Transverse colon (tissue), 4 donors: Measurements from ENCODE around the gene CIT. TPM values are rescaled to one million over a fixed set of nuclear protein-coding genes. Genes with fewer than 3 reads are reported as not detected.
"Not testable (repeated sequence)": the region's sequence is repeated elsewhere in the genome, so short reads cannot be mapped to it uniquely, and the experiment has no call there.

ENCODE experiments used
- DNase-seq: peaks from one replicate; pipeline ENCODE4 v3.0.0-alpha.2; 2019
- H3K27ac ChIP-seq, 4 donors: fragments of 200-600 bp; sonication (generic); 2 replicates each; pipeline ENCODE4 v1.5.1; 2016 to 2018; ENCODE audit warnings: inconsistent platforms in 4 of 4
- H3K27me3 ChIP-seq: fragments of 200-600 bp; sonication (generic); 2 replicates; pipeline ENCODE4 v1.5.1; 2017; ENCODE audit warnings: inconsistent platforms
- H3K36me3 ChIP-seq, 4 donors: fragments of 200-600 bp; sonication (generic); 2 replicates each; pipeline ENCODE4 v1.5.1; 2017 to 2019; ENCODE audit warnings: inconsistent platforms in 4 of 4
- H3K4me1 ChIP-seq, 4 donors: fragments of 200-600 bp; sonication (generic); 2 replicates each; pipeline ENCODE4 v1.5.1; 2017 to 2020; ENCODE audit warnings: inconsistent platforms in 4 of 4
- H3K4me3 ChIP-seq, 4 donors: fragments of 200-600 bp; sonication (generic); 1 replicate in 1 of 4; 2 replicates in 3 of 4; pipeline versions ENCODE4 v1.5.1 to v1.6.1; 2017 to 2019; ENCODE audit warnings: inconsistent platforms in 4 of 4
- H3K9me3 ChIP-seq, 2 donors: fragments of 200-600 bp; sonication (generic); 2 replicates each; pipeline ENCODE4 v1.5.1; 2017 to 2019; ENCODE audit warnings: inconsistent platforms in 2 of 2
- EP300 ChIP-seq: sonication (generic); formaldehyde crosslinking; IDR thresholded peaks from one replicate; pipeline ENCODE4 v1.6.1; 2017; ENCODE audit warnings: antibody characterized with exemption, low read depth
- POLR2A ChIP-seq: fragments of 450-650 bp; IDR thresholded peaks from one replicate; pipeline ENCODE4 v1.6.1; 2016; ENCODE audit warnings: antibody characterized with exemption, mild to moderate bottlenecking, moderate library complexity
- POLR2AphosphoS5 ChIP-seq, 3 donors: sonication (generic); formaldehyde crosslinking; IDR thresholded peaks; one replicate each; pipeline ENCODE4 v1.6.1; 2016; ENCODE audit warnings: antibody characterized with exemption in 3 of 3
- WGBS, 2 donors: methylation state at CpG; one replicate each; pipeline ENCODE4 v1.1.5; 2018; ENCODE audit warnings: low coverage in 1 of 2; 5-methylcytosine and 5-hydroxymethylcytosine counted together
- in situ Hi-C, 4 donors: fragments of 200-750 bp; cut with MboI; loops; one replicate each; pipeline versions ENCODE4 v1.15.0 to v1.15.1; 2017; ENCODE audit warnings: low sequenced_read_pairs in 3 of 4, low pct_ligation_motif_present in 1 of 4, low pct_unique_long_range_greater_than_20kb in 1 of 4
- intact Hi-C: fragments of 100-400 bp; cut with DNase I; formaldehyde crosslinking; loops from one replicate; pipeline ENCODE4 v1.15.1; 2023; ENCODE audit warnings: low total_unique reads
- total RNA-seq, 4 donors: library from RNA; depleted of rRNA; stranded (reverse); fragments of >200 nt; gene quantifications; one replicate each; pipeline ENCODE4 v1.1.0, GENCODE V29; 2016
- TF ChIP-seq, protein P1 (sequence below), 5 experiments: fragments of 200-600 bp in 3 of 5; fragments of 450-650 bp in 2 of 5; sonication (generic) in 3 of 5; IDR thresholded peaks; 1 replicate in 2 of 5; 2 replicates in 3 of 5; pipeline ENCODE4 v1.5.1; 2016 to 2017; ENCODE audit warnings: antibody characterized with exemption in 5 of 5, inconsistent platforms in 3 of 5, mild to moderate bottlenecking in 2 of 5, moderate library complexity in 1 of 5

CIT gene
- total RNA-seq, 4 donors from 2014 or later: 1.1 to 51.1 (median 7.1) TPM

GRCh38 chr12:119712721-119713120, 164.4 kb downstream of the CIT start:
- Histone ChIP-seq H3K27me3 (no peaks in the 10 kb centered on the region), H3K9me3 (no peaks in the 10 kb centered on the region), H3K4me3 (no peak overlapping the region), H3K27ac (no peak overlapping the region), H3K4me1 (peaks cover 0 to 11% (median 7%) of the 10 kb centered on the region in 4 donors), H3K36me3 (no peaks in the 10 kb centered on the region)
- WGBS, 2 donors: 92 to 95% methylated on average over 4 to 11 of the region's 11 CpGs
- DNase-seq: no peak
- intact Hi-C loops (no loop called here), in situ Hi-C loops (no loop called here)
- TF ChIP-seq POLR2A (no peak), POLR2AphosphoS5 (IDR thresholded peaks at IDR 0.05) (no peak), EP300 (no peak)
- TF ChIP-seq, protein P1, sequence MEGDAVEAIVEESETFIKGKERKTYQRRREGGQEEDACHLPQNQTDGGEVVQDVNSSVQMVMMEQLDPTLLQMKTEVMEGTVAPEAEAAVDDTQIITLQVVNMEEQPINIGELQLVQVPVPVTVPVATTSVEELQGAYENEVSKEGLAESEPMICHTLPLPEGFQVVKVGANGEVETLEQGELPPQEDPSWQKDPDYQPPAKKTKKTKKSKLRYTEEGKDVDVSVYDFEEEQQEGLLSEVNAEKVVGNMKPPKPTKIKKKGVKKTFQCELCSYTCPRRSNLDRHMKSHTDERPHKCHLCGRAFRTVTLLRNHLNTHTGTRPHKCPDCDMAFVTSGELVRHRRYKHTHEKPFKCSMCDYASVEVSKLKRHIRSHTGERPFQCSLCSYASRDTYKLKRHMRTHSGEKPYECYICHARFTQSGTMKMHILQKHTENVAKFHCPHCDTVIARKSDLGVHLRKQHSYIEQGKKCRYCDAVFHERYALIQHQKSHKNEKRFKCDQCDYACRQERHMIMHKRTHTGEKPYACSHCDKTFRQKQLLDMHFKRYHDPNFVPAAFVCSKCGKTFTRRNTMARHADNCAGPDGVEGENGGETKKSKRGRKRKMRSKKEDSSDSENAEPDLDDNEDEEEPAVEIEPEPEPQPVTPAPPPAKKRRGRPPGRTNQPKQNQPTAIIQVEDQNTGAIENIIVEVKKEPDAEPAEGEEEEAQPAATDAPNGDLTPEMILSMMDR (IDR thresholded peaks at IDR 0.05): no peak

- Histone ChIP-seq H3K27ac (no peak overlapping the region), H3K27me3 (no peaks in the 10 kb centered on the region), H3K36me3 (no peaks in the 10 kb centered on the region), H3K9me3 (no peaks in the 10 kb centered on the region), H3K4me3 (no peak overlapping the region), H3K4me1 (peaks cover 0 to 7% (median 3%) of the 10 kb centered on the region in 4 donors)
- intact Hi-C loops: no loop called here
- WGBS, 2 donors: 99% methylated on average over 4 of the region's 4 CpGs; no CpG with 5 or more reads in 1 of the 2 donors
- DNase-seq: no peak
- TF ChIP-seq, protein P1 (IDR thresholded peaks at IDR 0.05): no peak
- TF ChIP-seq POLR2AphosphoS5 (IDR thresholded peaks at IDR 0.05) (no peak), POLR2A (no peak), EP300 (no peak)
- in situ Hi-C loops: no loop called here
Observed at GRCh38 chr12:119711693-119712092, 165.4 kb downstream of the CIT start.

GRCh38 chr12:119710965-119711551, 166.1 kb downstream of the CIT start:
- Histone ChIP-seq H3K27me3 (no peaks in the 10 kb centered on the region), H3K4me1 (peaks cover 0 to 3% (median 0%) of the 10 kb centered on the region in 4 donors), H3K36me3 (no peaks in the 10 kb centered on the region), H3K9me3 (no peaks in the 10 kb centered on the region), H3K27ac (no peak overlapping the region), H3K4me3 (no peak overlapping the region)
- no peak for TF ChIP-seq POLR2A
- TF ChIP-seq, protein P1 (IDR thresholded peaks at IDR 0.05): no peak
- TF ChIP-seq EP300: no peak
- no peak for TF ChIP-seq POLR2AphosphoS5 (IDR thresholded peaks at IDR 0.05)
- intact Hi-C loops (no loop called here), in situ Hi-C loops (no loop called here)
- DNase-seq: no peak
- WGBS, 2 donors: 85 to 100% methylated on average over 7 to 15 of the region's 15 CpGs

GRCh38 chr12:119710374-119710964, 166.7 kb downstream of the CIT start:
- Histone ChIP-seq H3K4me3 (no peak overlapping the region), H3K27me3 (no peaks in the 10 kb centered on the region), H3K27ac (no peak overlapping the region), H3K4me1 (no peaks in the 10 kb centered on the region), H3K36me3 (no peaks in the 10 kb centered on the region), H3K9me3 (no peaks in the 10 kb centered on the region)
- DNase-seq: no peak
- intact Hi-C loops: no loop called here
- in situ Hi-C loops: no loop called here
- 91 to 97% methylated on average over 5 to 11 of the region's 11 CpGs for WGBS, 2 donors
- no peak for TF ChIP-seq POLR2A
- no peak for TF ChIP-seq EP300
- TF ChIP-seq, protein P1 (IDR thresholded peaks at IDR 0.05): no peak
- TF ChIP-seq POLR2AphosphoS5 (IDR thresholded peaks at IDR 0.05): no peak

- H3K4me3 ChIP-seq, H3K27ac ChIP-seq, H3K36me3 ChIP-seq, H3K9me3 ChIP-seq, H3K27me3 ChIP-seq, intact Hi-C loops, H3K4me1 ChIP-seq, in situ Hi-C loops, DNase-seq: not testable (repeated sequence)
- 88 to 100% methylated on average over 1 of the region's 1 CpG for WGBS, 2 donors
Observed at GRCh38 chr12:119706427-119706826, 170.7 kb downstream of the CIT start.
